ENCODE data around the gene MGAT5B. TPM values are rescaled to one million over a fixed set of nuclear protein-coding genes. Genes with fewer than 3 reads are reported as not detected.

Gene MGAT5B
- polyA plus RNA-seq, 1 donor from 2014 or later = not detected

DNA sequence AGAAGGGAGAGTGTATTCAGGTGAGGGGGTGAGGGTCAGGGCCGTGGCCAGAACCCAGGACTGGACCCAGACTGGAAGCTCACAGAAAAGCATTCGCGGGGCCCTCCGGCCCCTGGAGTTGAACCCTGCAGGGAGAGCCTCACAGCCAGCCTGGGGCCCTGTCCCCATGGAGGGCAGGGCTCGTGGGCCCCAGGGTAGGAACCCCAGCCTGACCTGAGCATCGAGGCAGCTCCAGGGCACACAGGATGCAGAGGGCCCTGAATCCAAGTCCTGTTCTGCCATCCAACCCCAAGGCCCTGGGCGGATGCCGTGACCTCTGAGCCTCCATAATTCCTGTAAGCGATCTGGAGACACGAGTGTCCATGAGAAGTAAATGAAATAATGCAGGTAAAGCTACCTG is 79.1 kb downstream of the MGAT5B start:
- Mint-ChIP-seq H3K27ac (no peak overlapping the region), H3K4me3 (no peak overlapping the region), H3K4me1 (peaks cover 0 to 1% (median 0%) of the 10 kb centered on the region in 3 donors), H3K36me3 (no peaks in the 10 kb centered on the region), H3K27me3 (peaks cover 7% of the 10 kb centered on the region), H3K9me3 (no peaks in the 10 kb centered on the region)

DNA sequence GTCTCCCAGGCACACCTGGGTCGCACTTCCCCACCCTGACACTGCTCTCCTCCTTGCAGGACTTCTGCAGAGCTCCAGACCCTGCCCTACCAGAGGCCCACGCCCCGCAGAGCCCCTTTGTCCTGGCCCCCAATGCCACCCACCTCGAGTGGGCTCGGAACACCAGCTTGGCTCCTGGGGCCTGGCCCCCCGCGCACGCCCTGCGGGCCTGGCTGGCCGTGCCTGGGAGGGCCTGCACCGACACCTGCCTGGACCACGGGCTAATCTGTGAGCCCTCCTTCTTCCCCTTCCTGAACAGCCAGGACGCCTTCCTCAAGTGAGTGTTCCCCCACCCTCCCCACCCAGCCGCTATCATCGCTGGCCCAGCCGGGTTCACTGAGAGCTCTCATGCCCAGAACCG is 79.6 kb downstream of the MGAT5B start:
- peaks cover 0 to 1% (median 0%) of the 10 kb centered on the region in 3 donors for H3K4me1 Mint-ChIP-seq
- no peak overlapping the region for H3K4me3 Mint-ChIP-seq
- H3K9me3 Mint-ChIP-seq = no peaks in the 10 kb centered on the region
- peaks cover 6% of the 10 kb centered on the region for H3K27me3 Mint-ChIP-seq
- no peak overlapping the region for H3K27ac Mint-ChIP-seq
- H3K36me3 Mint-ChIP-seq = no peaks in the 10 kb centered on the region

DNA sequence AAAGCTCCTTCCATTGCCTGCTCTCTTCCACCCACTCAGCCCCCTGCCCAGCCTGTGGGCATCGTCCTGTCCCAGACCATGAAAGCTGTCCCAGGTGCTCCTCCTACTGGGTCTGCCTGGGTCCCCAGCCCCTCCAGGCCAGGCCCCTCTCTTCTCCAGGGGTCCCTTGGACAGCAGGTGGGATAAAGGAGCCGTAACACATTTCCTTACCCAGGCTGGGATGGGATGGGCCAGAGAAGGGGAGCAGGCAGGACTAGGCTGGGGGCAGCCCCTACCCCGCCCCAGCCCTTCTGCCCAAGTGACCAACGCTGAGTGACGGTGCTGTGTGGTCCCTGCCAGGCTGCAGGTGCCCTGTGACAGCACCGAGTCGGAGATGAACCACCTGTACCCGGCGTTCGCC is 80.1 kb downstream of the MGAT5B start:
- H3K27ac Mint-ChIP-seq = no peak overlapping the region
- peaks cover 4% of the 10 kb centered on the region for H3K27me3 Mint-ChIP-seq
- H3K9me3 Mint-ChIP-seq = no peaks in the 10 kb centered on the region
- no peaks in the 10 kb centered on the region for H3K36me3 Mint-ChIP-seq
- no peak overlapping the region for H3K4me3 Mint-ChIP-seq
- H3K4me1 Mint-ChIP-seq = peaks cover 0 to 1% (median 0%) of the 10 kb centered on the region in 3 donors

GRCh38 chr17:76948726-76949342 is 80.6 kb downstream of the MGAT5B start:
- no peaks in the 10 kb centered on the region for H3K36me3 Mint-ChIP-seq
- H3K4me1 Mint-ChIP-seq = peaks cover 0 to 3% (median 0%) of the 10 kb centered on the region in 3 donors
- no peaks in the 10 kb centered on the region for H3K9me3 Mint-ChIP-seq
- H3K4me3 Mint-ChIP-seq = no peak overlapping the region
- H3K27me3 Mint-ChIP-seq = peaks cover 3% of the 10 kb centered on the region
- H3K27ac Mint-ChIP-seq = no peak overlapping the region

DNA sequence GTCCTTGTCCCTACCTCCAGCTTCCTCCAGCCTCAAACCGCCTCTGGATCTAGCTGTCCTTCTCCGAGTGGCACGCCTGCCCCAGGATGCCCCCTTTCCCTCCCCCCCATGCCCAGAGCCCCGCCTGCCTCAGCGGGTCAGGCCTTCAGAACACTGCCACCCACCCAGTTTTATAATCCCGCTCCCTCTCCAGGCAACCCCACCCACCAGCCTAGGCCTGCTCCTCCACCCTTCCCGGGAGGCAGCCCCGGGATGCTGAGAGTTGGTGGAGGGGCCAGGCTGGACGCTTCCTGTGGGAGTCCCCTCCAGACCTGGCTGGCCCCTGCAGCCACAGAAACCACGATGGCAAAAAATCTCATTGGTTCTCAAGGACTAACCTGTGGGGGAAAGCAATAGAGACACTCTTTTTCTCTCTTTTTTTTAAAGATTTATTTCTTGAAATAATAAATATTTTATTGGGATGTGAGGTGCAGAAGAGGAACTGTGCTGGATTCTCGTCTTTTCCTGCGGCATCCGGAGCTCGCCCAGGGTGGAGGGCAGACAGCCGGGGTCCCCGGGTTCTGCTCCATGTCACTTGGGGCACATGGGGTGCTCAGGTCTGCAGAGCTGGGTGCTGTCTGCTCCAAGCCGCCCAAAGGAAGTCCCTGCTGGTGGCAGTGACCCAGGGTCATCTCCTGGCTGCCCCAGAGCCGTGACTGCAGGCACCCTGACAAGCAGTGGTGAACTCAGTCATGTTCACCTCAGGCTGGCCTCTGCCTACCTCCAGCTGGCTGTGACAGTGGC is 81.9 kb downstream of the MGAT5B start:
- no peaks in the 10 kb centered on the region for H3K9me3 Mint-ChIP-seq
- peaks cover 0 to 3% (median 0%) of the 10 kb centered on the region in 3 donors for H3K4me1 Mint-ChIP-seq
- no peaks in the 10 kb centered on the region for H3K36me3 Mint-ChIP-seq
- no peak overlapping the region for H3K4me3 Mint-ChIP-seq
- H3K27ac Mint-ChIP-seq = no peak overlapping the region
- peaks cover 2% of the 10 kb centered on the region for H3K27me3 Mint-ChIP-seq

GRCh38 chr17:76951375-76951905 is 83.2 kb downstream of the MGAT5B start:
- Mint-ChIP-seq H3K4me1 (peaks cover 0 to 3% (median 0%) of the 10 kb centered on the region in 3 donors), H3K9me3 (no peaks in the 10 kb centered on the region), H3K4me3 (no peak overlapping the region), H3K27ac (no peak overlapping the region), H3K27me3 (peaks cover 2% of the 10 kb centered on the region), H3K36me3 (no peaks in the 10 kb centered on the region)

DNA sequence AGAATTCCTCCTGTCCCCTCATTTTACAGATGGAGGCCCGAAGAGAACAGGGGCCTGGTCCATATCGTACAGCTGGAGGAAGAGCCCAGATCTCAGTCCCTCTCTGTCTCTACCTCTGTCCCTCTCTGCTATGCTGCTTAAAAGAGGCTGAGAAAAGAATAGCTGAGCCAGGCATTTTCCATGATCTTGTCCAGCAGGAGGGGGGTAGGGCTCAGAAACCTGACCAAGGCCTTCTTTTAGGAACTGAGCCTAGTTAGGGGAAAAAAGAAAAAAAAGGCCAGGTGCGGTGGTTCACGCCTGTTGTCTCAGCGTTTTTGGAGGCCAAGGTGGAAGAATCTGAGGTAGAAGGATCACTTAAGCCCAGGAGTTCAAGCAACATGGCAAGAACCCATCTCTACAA is 84.2 kb downstream of the MGAT5B start:
- H3K27ac Mint-ChIP-seq = no peak overlapping the region
- H3K4me3 Mint-ChIP-seq = no peak overlapping the region
- H3K4me1 Mint-ChIP-seq = peaks cover 1 to 8% (median 5%) of the 10 kb centered on the region in 3 donors
- H3K27me3 Mint-ChIP-seq = peaks cover 4% of the 10 kb centered on the region
- no peaks in the 10 kb centered on the region for H3K9me3 Mint-ChIP-seq
- H3K36me3 Mint-ChIP-seq = no peaks in the 10 kb centered on the region

DNA sequence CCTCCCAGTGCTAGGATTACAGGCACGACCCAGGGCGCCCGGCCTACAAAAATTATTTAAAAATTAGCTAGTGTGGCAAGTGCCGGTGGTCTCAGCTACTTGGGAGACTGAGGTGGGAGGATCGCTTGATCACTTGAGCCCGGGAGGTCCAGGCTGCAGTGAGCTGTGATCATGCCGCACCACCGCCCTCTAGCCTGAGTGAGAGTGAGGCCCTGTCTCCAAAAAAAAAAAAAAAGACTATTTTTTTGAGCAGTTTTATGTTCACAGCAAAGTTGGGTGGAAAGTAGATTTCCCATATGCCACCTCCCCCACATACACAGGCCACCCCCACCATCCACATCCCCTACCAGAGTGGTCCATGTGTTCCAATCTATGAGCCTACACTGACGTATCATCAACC is 84.9 kb downstream of the MGAT5B start:
- Mint-ChIP-seq H3K4me3 (no peak overlapping the region), H3K4me1 (peaks cover 8 to 14% (median 9%) of the 10 kb centered on the region in 3 donors), H3K27ac (no peak overlapping the region), H3K27me3 (peaks cover 11% of the 10 kb centered on the region), H3K9me3 (no peaks in the 10 kb centered on the region), H3K36me3 (no peaks in the 10 kb centered on the region)

DNA sequence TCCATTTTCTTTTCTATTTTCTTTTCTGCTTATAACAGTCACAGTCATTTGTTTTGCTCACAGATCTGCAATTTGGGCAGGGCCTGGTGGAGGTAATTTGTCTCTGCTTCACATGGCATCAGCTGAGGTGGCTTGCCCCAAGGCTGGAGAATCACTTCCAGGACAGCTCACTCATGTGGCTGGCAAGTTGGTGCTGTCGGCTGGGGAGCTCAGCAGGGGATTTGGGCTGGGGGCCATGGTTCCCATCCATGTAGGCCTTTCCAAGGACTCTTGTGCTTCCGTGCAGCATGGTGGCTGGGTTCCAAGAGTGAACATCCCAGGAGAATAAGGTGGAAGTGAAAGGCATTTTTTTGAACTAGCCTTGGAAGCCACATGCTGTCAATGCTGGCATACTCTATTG is 85.7 kb downstream of the MGAT5B start:
- peaks cover 17% of the 10 kb centered on the region for H3K27me3 Mint-ChIP-seq
- peaks cover 11 to 19% (median 16%) of the 10 kb centered on the region in 3 donors for H3K4me1 Mint-ChIP-seq
- no peak overlapping the region for H3K27ac Mint-ChIP-seq
- no peaks in the 10 kb centered on the region for H3K9me3 Mint-ChIP-seq
- no peaks in the 10 kb centered on the region for H3K36me3 Mint-ChIP-seq
- no peak overlapping the region for H3K4me3 Mint-ChIP-seq

- Mint-ChIP-seq H3K27me3 (peaks cover 22% of the 10 kb centered on the region), H3K4me3 (no peak overlapping the region), H3K27ac (no peak overlapping the region), H3K4me1 (peaks cover 11 to 22% (median 18%) of the 10 kb centered on the region in 3 donors), H3K9me3 (no peaks in the 10 kb centered on the region), H3K36me3 (no peaks in the 10 kb centered on the region)
Observed at GRCh38 chr17:76955191-76955590, 87.0 kb downstream of the MGAT5B start.

DNA sequence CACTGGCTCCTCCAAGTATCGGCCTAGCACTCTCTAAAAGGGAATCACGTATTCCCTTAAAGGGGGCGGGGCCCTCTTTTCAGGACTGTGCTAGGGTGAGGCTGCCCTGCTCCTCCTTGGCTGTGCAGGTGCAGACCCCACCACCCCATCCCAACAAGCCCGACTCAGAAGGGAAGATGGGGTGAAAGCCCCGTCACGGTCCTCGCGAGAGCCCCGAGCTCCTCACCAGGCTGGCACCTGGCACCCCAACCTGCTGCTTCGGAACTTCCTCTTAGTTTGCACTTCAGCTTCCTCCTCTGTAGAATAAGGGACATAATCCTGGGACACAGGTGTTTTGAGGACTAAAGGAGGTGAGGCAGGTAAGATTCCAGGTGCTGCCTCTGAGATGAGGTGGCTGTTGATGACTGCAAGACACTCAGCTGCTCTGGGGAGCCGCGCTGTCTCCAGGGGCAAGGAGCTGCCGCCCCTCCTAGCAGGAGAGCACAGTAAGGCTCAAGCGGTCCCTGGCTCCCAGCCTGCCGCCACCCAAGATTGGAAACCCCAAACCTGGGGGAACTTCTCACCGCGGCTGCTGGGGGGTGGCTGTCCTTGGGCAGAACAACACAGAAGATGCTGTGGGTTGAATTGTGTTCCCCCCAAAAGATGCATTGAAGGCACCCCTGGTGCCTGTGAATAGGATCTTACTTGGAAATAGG is 88.8 kb downstream of the MGAT5B start:
- H3K27me3 Mint-ChIP-seq = peaks cover 22% of the 10 kb centered on the region
- H3K36me3 Mint-ChIP-seq = no peaks in the 10 kb centered on the region
- H3K4me1 Mint-ChIP-seq = peaks cover 11 to 22% (median 18%) of the 10 kb centered on the region in 3 donors
- no peaks in the 10 kb centered on the region for H3K9me3 Mint-ChIP-seq
- H3K4me3 Mint-ChIP-seq = peak overlapping the region in 2 of 4 donors; percentile 91 to 93
- H3K27ac Mint-ChIP-seq = peak overlapping the region in 2 of 3 donors; percentile 51 to 68

GRCh38 chr17:76957678-76958464 is 89.7 kb downstream of the MGAT5B start:
- peaks cover 11 to 23% (median 18%) of the 10 kb centered on the region in 3 donors for H3K4me1 Mint-ChIP-seq
- peaks cover 0 to 2% (median 1%) of the 10 kb centered on the region in 3 donors for H3K9me3 Mint-ChIP-seq
- peaks cover 24% of the 10 kb centered on the region for H3K27me3 Mint-ChIP-seq
- no peaks in the 10 kb centered on the region for H3K36me3 Mint-ChIP-seq
- peak overlapping the region in 2 of 3 donors; percentile 51 to 68 for H3K27ac Mint-ChIP-seq
- H3K4me3 Mint-ChIP-seq = peak overlapping the region; percentile 44 to 93 (median 77)

- Mint-ChIP-seq H3K4me3 (peak overlapping the region in 2 of 4 donors; percentile 44 to 55), H3K27me3 (peaks cover 24% of the 10 kb centered on the region), H3K27ac (no peak overlapping the region), H3K9me3 (peaks cover 0 to 2% (median 1%) of the 10 kb centered on the region in 3 donors), H3K4me1 (peaks cover 11 to 21% (median 18%) of the 10 kb centered on the region in 3 donors), H3K36me3 (no peaks in the 10 kb centered on the region)
Observed at GRCh38 chr17:76958974-76959373, 90.8 kb downstream of the MGAT5B start.

GRCh38 chr17:76961869-76962268 is 93.7 kb downstream of the MGAT5B start:
- H3K36me3 Mint-ChIP-seq = no peaks in the 10 kb centered on the region
- peak overlapping the region in 1 of 3 donors; percentile 71 for H3K27ac Mint-ChIP-seq
- H3K4me1 Mint-ChIP-seq = peaks cover 11 to 21% (median 18%) of the 10 kb centered on the region in 3 donors
- peaks cover 28% of the 10 kb centered on the region for H3K27me3 Mint-ChIP-seq
- no peak overlapping the region for H3K4me3 Mint-ChIP-seq
- peaks cover 0 to 2% (median 1%) of the 10 kb centered on the region in 3 donors for H3K9me3 Mint-ChIP-seq
